ENCODE data around the gene PHACTR1.
"Not testable (repeated sequence)": the region's sequence is repeated elsewhere in the genome, so short reads cannot be mapped to it uniquely, and the experiment has no call there.

The PHACTR1 gene

DNA sequence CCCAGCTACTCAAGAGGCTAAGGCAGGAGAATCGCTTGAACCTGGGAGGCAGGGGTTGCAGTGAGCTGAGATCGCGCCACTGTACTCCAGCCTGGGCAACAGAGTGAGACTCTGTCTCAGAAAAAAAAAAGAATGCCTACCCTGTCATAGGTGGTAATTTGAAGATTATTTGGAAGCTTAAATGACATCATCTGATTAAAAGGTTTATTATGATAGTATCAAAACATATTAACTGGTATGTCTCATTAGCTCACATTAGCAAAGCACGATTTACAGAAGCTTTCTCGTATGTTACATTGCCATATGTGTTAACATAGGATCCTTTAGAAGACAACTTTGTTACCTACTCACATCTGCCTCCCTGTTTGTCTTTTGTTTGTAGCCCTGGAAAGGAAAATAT, 443.3 kb downstream of the PHACTR1 start:
- not testable (repeated sequence) for DNase-seq (ENCODE audit: low spot score)

DNA sequence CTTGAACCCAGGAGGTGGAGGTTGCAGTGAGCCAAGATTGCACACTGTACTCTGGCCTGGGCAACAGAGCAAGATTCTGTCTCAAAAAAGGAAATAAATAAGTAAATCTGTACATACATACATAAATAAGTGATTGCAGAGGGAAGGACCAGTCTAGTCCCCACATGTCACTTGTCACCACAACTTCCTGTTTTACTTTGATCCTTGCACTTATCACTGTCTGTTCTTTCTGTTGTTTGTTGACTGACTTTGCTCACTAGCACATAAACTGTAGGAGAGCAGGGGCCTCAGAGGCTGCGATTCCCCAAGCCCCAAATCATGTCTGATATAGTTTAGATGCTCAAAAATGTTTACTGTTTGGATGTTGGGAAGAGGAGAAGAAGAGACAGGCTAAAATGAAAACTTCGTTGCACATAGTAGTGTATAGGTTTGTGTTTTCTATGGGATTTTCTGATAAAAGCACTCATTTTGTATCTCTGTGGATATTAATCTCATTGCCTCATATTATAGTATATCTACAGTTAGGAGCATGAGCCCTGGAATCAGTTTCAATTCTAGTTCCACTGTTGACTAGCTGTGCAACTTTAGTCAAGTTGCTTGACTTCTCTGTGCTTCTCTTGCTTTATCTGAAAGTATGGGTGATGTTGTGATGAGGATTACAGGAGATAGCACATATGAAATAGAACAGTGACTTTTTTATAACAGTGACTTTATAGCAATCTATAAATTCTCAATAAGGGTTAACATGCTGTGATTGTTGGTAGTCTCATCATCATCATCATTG, 446.8 kb downstream of the PHACTR1 start:
- DNase-seq (ENCODE audit: low spot score) = no peak

DNA sequence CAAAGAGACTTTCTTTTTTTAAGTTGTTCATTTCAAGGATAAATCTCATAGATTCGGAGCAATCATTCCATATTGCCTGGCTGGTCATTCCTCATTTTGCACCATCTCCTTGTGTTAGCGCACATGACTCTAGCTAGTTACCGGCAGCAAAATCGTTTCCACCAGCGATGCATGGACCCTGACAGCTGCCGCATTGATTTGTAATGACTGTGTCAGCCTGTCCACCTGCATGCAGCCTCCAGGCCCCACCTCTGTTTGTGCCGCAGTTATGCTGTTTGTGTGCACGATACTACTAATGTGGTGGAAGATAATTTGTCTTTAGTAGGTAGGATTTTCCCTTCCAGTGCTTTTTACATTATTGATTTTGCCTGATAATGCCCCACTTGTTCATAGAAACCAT, 447.7 kb downstream of the PHACTR1 start:
- DNase-seq (ENCODE audit: low spot score) = no peak

DNA sequence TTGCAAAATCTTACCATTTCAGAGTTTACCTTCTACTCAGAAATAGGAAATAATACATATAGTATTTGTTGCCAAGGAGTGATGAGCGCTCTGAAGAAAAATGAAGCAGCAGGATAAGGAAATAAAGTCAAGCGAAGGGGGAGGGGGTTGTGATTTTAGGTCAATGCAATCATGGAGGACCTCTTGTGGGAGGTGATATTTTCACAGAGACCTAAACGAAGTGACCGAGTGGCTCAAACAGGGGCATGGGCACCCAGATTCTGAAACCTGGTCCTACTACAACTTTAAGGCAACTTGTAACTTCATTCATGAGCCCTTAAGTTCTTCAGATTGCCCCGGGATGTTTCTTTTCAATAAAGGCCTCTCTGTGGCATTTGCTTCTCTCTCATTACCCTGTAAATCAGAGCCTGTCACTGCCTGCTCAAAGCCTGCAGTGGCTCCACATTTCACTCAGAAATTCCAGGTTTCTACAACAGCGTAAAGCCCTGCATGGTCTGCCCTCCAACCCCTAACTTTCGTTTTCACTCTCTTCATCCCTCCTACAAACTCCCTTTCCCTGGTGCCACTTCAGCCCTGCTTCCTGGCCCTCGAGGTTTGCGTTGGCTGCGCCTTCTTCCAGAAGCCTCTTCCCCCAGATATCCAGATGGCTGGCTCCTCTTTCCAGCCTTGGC, 449.1 kb downstream of the PHACTR1 start:
- DNase-seq (ENCODE audit: low spot score) = no peak

DNA sequence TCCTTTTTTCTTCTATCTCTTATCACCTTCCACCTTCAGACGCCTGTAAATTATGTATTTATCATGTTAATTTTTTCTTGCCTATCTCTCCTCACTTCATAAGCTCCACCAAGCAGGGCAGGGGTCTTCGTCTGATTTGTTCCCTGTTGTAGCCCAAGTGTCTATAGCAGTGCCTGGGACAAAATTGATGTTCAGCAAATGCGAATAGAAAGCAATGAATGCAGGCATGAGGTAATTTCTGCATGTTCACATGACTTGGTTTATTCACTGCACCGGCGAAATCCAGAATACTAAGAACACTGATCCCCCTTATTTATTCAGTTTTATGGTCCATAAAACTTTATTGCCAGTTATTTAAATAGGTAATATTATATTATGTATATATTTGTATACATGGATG, 449.7 kb downstream of the PHACTR1 start:
- no peak for DNase-seq (ENCODE audit: low spot score)

DNA sequence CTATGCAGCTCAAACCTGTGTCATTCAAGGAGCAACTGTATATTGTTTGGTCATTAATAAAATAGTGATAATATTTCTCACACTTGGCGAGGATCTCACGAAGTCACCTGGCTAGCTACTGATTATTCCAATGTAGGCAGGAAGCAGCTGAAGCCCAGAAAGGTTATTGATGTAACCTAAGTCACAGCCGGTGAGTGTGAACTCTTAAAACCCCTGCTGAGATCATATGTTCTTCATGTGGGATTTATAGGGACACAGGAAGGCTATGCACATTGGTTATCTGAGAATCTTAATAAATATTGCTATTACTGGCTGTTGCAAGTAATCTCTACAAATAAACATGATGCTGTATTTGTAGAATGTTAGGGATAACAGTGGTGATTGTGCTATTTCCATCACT, 450.3 kb downstream of the PHACTR1 start:
- no peak for DNase-seq (ENCODE audit: low spot score)

DNA sequence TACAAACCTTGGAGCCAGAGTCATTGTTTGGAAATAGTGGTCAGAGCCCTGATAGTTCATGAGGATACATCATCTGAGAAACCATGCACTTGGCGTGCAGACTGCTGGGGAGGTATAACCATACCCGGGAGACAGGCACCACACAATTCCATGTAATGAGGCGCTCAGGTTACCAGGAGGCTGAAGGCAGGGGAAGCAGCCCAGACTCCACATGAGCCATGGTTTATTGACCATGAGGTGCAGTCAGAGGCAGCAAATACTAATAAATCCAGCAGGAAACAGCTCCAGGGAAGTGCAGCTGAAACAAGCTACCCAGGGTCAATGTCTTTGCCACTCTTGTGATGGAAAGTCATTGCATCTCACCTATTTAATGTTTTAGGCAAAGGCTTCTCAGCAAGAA, 455.7 kb downstream of the PHACTR1 start:
- DNase-seq (ENCODE audit: low spot score) = no peak

DNA sequence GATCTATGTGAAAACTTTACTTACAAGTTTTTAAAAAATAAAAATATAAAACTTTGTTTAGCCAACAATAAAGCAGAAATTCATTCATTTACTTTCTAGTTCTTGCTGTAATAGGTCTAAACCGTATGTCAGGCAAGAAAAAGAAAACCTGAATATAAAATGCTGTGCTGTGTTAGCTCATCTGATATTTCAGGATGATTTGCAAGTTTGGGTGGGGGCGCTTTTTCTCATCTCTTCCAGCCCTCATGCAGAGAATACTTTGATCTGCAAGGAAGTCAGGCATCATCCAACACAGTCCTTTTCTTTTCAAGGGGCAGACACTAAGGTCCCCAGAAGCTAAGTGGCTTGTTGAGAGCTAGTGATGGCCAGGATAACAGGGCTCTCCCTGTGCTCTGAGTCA, 458.5 kb downstream of the PHACTR1 start:
- no peak for DNase-seq (ENCODE audit: low spot score)

DNA sequence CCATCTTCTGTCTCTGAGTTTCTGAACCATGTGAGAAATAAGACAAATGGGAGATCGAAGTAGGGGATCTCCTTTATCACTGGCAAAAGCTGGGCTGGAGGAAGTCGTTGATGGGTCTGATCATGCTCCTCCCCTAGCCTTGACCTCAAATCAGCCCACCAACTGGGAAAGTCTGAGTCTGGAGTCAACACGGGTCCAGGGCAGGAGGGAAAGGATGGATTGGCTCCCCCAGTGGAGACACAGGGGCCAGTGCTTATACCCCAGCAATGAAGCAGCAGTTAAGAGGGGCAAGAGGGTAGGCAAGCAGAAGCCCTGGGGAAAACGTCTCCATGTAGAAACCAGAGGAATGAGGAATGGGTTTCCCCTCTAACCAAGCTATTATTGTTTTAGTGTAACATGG, 459.2 kb downstream of the PHACTR1 start:
- DNase-seq (ENCODE audit: low spot score) = no peak

DNA sequence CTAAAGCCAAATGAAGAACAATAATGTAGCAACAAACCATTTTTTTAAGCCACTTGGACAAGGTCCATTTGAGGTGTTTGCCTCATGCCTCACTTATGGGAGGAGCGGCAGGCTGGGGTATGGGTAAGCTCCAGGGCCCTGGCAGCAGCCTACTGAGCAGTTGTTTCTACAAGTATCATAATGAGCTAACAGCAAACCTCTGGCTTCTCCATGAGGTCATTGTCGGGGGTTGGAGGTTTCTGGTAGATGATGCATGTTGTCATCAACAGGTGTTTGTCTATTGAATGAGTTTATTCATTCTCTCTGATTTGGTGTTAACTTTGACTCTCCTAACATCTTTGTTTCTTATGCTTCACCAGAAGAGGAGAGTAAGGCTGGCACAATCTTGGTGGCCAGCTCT, 461.1 kb downstream of the PHACTR1 start:
- DNase-seq (ENCODE audit: low spot score) = no peak

DNA sequence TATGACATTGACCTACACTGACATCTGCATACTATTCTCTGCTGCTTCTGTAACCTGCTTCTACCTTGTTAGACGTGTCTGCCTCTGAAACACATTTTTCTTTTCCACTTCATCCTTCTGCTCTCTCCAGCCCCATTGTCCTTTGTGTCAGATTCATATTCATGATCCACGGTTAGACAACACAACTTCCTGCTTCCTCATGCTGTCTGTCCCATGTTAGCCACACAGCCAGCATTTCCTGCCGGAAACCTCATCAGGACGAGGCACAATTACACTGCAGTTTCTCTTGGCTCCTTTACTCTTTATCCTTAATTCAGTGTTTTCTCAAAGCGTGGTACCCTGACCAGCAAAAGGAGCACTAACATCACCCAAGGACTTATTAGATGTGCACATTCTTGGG, 461.5 kb downstream of the PHACTR1 start:
- no peak for DNase-seq (ENCODE audit: low spot score)

DNA sequence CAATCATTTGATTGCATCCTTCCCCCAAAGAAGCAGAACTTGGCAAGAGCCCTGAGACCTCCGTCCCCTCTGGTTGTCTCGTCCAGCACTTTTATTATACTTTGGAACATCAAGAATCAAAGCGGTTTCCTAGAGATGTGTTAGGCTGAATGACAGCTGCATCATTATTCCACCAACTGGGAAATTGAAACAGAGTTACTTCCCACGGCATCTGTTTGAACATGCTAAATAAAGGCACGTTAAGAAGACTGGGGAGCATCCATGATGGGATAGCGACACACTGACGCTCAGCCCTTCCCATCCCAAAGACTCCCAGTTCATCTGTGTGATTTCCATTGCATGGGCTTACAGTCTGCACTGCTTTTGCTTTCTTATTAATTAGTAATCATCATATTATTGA, 464.0 kb downstream of the PHACTR1 start:
- DNase-seq (ENCODE audit: low spot score) = no peak

DNA sequence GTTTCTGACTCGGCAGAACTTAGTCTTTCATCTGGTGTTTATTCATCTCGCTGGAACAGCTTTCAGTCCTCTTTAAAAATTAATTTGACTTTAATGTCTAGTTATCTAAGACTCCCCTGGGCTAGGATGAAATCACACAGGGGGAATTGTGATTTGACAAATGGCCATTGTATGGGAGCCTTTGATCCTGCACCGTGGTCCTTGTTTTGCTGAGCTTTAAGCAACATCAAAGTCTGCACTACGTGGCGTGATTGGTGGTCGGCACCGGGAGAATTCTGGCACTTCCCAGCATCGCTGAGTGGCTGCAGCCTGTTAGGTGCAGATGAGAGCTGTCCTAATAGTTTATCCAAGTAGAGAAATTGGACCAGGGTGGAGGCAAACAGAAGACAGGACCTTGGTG, 464.8 kb downstream of the PHACTR1 start:
- DNase-seq (ENCODE audit: low spot score) = no peak

DNA sequence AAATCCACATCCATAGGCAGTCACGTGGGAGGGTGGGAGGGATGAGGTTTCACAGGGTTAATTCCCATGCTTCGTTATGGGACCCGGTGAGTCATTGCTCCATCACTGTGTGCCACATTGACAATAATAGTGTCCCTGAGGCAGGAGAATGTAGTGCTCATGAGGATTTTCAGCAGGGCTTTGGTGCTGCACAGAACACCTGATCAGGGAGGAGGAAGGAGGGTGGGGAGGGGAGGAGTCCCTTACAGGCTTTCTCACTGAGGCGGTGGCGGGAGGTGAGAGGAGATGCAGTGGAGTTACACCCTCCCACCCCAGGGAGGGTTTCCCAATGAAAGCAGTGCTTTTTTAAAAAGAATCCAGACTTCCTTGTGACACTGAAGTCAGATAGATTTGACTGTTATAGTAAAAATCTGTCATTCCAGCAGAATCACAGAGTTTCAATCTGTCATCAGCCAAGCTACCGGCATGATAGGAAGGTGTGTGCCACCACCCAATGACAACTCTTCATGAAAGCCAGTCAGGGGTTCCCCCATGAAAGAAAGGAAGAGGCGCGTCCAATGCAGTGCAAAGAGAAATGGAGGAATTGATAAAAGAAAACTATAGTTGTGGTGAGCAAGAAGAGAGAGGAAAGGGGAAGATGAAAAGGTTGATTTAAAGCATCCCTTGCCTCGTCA, 467.0 kb downstream of the PHACTR1 start:
- DNase-seq (ENCODE audit: low spot score) = no peak

DNA sequence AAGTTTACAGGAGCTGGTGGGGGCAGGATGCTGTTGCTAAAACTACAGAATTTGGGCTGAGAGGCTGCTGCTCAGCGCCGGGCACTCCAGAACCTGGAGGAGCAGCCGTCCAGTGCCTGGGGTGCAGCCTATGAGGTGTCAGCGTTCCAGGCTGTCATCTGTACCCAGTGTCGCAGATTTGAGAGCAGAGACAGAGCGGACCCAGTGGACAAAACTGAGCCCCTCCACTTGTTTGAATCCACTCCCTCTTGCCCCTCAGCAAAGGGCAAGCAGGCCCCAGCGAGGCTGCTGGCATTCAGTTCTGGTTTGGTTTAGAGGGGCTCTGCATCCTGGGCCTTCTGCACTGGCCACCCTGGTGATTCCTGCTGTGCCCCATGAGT, 467.5 kb downstream of the PHACTR1 start:
- no peak for DNase-seq (ENCODE audit: low spot score)

DNA sequence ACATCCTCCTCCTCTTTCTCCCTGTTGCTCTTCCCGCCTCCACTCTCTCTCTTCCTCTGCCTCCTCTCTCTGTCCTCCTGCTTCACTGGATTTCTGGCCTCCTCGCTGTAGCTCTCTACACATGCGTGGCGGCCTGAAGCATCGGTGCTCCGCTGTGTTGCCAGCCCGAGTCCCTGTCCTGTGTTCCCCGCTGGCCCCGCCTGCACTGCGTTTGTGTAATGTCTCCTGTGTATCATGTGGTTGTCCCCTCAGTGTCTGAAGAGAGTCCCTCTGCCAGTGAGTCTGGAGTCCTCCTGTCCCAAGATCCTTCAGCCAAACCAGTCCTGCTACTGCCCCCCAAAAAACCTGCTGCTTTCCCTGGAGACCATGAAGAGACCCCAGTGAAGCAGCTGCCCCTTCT, 468.0 kb downstream of the PHACTR1 start:
- no peak for DNase-seq (ENCODE audit: low spot score)

DNA sequence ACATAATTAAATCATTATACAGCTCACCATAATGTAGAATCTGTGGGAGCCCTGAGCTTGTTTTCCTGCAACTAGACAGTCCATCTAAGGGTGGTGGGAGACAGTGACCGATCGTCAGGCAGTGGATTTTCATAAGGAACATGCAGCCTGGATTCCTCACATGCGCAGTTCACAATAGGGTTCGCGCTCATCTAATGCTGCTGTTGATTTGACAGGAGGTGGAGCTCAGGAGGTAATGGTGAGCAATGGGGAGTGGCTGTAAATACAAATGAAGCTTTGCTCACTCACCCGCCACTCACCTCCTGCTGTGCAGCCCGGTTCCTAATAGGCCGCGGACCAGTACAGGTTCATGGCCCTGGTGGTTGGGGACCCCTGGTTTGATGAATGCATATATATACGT, 470.3 kb downstream of the PHACTR1 start:
- DNase-seq (ENCODE audit: low spot score) = no peak

DNA sequence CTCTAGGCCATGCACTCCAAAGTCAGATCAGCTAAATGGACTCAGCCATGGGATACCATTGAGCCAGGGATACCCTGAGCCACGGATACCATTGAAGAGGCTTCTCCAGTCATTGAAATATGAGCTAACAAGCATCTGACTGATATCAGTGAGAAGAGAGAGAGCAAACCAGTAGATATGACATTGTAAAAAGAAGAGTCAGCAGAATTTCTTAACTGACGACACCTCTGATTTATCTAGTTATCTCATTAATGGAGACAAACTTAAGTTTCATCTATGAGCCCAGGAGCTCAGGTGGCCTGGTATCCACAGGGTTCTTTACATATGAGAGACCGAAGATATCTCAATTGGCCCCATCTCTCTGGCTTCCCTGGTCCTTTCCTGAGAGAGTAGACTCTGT, 471.1 kb downstream of the PHACTR1 start:
- DNase-seq (ENCODE audit: low spot score) = no peak

DNA sequence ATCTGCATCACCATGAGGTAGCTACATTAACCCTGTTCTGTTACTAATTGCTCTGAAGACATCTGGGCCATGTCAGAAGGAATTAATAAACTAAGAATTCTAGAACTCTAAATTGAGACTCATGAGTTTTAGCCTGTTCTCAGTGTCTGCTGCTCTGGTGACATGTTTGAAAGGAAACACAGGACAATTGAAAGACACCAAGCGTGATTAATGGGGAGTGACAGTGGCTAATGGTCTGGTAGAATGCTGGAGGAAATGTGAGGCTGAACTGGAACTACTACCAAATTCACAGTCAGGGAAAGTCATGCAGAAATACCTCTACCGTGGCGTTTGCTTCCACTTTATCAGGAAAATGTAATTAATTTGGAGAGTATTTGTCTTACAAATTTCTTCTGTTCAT, 471.7 kb downstream of the PHACTR1 start:
- DNase-seq (ENCODE audit: low spot score) = no peak

DNA sequence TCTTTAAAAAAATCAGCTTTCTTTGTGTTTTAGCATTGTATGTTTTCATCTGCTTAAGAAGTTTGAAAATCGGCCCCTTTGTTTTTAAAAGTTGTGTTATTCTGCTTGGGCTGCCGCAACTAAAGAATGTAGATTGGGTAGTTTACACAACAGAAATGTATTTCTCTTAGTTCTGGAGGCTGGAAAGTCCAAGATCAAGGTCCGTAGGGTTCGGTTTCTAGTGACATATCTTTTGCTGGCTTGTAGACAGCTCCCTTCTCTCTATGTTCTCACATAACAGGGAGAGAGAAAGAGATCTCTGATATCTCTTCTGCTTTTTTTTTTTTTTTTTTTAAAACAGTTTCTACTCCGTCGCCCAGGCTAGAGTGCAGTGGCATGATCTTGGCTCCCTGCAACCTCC, 473.1 kb downstream of the PHACTR1 start:
- no peak for DNase-seq (ENCODE audit: low spot score)

DNA sequence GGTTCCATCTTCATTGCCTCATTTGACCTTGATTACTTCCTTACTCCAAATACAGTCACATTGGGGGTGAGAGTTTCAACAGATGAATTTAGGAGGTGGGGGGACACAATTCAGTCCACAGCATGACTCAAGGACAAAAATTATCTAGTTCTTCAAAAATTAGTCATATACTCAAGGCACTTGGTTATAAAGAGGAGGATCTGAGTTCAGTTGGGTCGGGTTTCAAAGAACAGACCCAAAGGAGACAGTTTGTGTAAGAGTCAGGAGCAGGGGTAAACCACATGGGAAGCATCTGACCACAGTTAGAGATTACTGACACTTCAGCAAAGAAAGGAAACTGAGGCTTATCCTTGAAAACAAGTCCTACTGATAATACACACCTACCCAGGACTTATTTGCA, 473.8 kb downstream of the PHACTR1 start:
- no peak for DNase-seq (ENCODE audit: low spot score)

DNA sequence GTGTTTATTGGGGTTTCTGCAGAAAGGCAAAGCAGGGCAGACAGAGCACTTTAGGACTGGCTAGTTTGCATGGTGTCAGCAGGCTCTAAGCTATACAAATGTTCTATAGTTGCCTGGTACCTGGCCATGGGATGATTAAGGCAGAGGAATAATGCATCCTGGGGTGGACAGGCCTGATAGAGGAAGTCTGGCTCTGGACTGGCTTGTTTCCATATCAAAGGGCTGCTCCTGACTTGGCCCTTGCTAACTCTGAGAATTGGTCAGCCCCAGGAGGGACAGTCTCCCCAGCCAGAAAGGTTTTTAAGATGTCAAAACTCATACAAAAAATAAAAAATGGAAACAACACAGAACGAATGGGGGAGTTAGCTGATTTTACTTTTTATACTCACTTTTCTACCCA, 474.9 kb downstream of the PHACTR1 start:
- no peak for DNase-seq (ENCODE audit: low spot score)

DNA sequence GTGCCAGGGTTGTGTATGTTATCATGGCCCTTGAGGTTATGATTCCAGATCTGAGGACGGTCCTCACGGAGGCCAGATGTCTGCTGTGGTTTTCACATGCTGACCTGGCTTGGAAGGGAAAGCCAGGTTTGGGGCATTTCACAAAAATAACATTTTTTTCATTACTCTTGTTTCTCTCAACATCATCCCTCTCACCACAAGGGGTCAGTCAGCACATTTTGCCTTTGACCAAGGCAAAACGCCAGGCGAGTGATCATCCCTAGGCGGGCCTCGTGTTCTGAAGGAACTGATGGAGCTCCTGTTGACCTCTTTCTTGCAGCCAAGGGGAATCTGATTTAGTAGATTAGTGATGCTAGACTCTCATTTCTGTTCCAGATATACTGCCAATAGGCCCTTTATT, 478.3 kb downstream of the PHACTR1 start:
- DNase-seq (ENCODE audit: low spot score) = peak; percentile 87

Data from AG20443 (cell line).